OCI-M2 (cell line): ENCODE data around the gene PTPRN2.

Experiments
- DNase-seq: peaks from one replicate; lab custom pipeline; 2025; ENCODE audit not compliant: unreplicated experiment; lab: John Stamatoyannopoulos, UW

Gene PTPRN2

GRCh38 chr7:158027646-158028045 is 560.0 kb downstream of the PTPRN2 start:
- DNase-seq: no peak

- no peak for DNase-seq
Observed at GRCh38 chr7:158026636-158027265, 560.9 kb downstream of the PTPRN2 start.

- no peak for DNase-seq
Observed at GRCh38 chr7:158025686-158026600, 561.7 kb downstream of the PTPRN2 start.

- no peak for DNase-seq
Observed at GRCh38 chr7:158024881-158025280, 562.7 kb downstream of the PTPRN2 start.

- DNase-seq: no peak
Observed at GRCh38 chr7:158024351-158024715, 563.3 kb downstream of the PTPRN2 start.

GRCh38 chr7:158023681-158024350 is 563.8 kb downstream of the PTPRN2 start:
- DNase-seq: no peak

- DNase-seq: no peak
Observed at GRCh38 chr7:158023157-158023556, 564.5 kb downstream of the PTPRN2 start.

GRCh38 chr7:158022601-158023000 is 565.0 kb downstream of the PTPRN2 start:
- DNase-seq: no peak

GRCh38 chr7:158021836-158022235 is 565.8 kb downstream of the PTPRN2 start:
- no peak for DNase-seq

GRCh38 chr7:158020706-158021095 is 566.9 kb downstream of the PTPRN2 start:
- DNase-seq: no peak

GRCh38 chr7:158019726-158020705 is 567.6 kb downstream of the PTPRN2 start:
- no peak for DNase-seq

GRCh38 chr7:158018971-158019645 is 568.5 kb downstream of the PTPRN2 start:
- no peak for DNase-seq

GRCh38 chr7:158018098-158018762 is 569.4 kb downstream of the PTPRN2 start:
- DNase-seq: no peak

- no peak for DNase-seq
Observed at GRCh38 chr7:158017111-158018097, 570.2 kb downstream of the PTPRN2 start.

GRCh38 chr7:158016180-158017097 is 571.2 kb downstream of the PTPRN2 start:
- DNase-seq: no peak

- DNase-seq: no peak
Observed at GRCh38 chr7:158015403-158016179, 572.0 kb downstream of the PTPRN2 start.

- no peak for DNase-seq
Observed at GRCh38 chr7:158014976-158015375, 572.6 kb downstream of the PTPRN2 start.
